Frontal cortex (tissue), 4 donors: ENCODE measurements around the gene DCAF4. TPM values are rescaled to one million over a fixed set of nuclear protein-coding genes. Genes with fewer than 3 reads are reported as not detected.
A peak's percentile ranks its signal among the peaks of the same experiment; 100 is the strongest.

Source experiments
- DNase-seq, 2 donors: peaks; one replicate each; pipeline ENCODE4 v3.0.0; 2012; ENCODE audit warnings: low spot score in 2 of 2
- FAIRE-seq: peaks from 2 replicates; lab custom pipeline; 2012; peaks lifted over from hg19 to GRCh38; lab: Jason Lieb, UNC
- total RNA-seq: library from RNA; depleted of rRNA; stranded (reverse); fragments of >200 nt; gene quantifications from one replicate; pipeline ENCODE4 v1.2.3, GENCODE V29; 2014
- donor health status: control.
- donor health status: control.
- donor health status: control.

DCAF4 gene, protein sequence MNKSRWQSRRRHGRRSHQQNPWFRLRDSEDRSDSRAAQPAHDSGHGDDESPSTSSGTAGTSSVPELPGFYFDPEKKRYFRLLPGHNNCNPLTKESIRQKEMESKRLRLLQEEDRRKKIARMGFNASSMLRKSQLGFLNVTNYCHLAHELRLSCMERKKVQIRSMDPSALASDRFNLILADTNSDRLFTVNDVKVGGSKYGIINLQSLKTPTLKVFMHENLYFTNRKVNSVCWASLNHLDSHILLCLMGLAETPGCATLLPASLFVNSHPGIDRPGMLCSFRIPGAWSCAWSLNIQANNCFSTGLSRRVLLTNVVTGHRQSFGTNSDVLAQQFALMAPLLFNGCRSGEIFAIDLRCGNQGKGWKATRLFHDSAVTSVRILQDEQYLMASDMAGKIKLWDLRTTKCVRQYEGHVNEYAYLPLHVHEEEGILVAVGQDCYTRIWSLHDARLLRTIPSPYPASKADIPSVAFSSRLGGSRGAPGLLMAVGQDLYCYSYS
- 9.4 TPM for total RNA-seq

DNA sequence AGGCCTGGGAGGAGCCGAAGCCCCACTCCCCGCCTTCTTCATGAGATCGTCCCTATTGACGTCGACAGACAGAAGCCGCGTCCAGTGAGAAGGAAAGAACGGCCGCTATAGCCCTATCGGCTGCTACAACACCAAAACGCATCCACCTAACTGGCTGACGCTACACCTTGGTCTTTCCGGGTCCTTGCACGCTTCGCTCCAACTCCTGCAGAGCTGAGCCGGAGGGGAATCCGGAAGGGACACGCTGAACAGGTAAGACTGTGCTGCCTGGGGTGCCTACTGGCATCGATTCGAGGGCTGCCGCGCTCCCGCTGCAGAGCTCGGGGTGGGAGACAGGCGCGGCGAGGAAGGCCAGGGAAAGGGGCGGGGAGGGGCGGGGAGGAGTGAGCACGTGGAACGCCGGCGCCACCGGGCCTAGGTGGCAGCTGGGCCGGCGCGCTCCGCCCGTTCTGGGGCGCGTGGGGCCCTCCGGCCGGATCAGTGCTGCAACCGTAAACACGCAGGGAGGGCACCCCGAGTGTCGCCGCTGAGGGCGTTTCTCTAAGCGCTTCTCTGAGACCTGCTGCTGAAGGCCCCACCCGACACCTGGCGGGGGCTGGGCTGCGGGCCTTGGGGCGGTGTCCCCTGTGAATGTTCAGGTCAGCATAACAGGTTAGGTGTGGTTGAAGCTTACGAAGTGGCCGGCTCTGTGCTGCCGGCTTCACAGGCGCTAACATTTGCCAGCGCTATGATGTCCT lies at the start of gene DCAF4:
DCAF4 (plus strand) TSS at position 173 of the 737 bp plus-strand sequence. CDS start 11,515 bp downstream, outside the sequence.
- no peak for FAIRE-seq
- DNase-seq: peak; percentile 97 to 99

GRCh38 chr14:72876710-72877063 lies 49.6 kb upstream of the DCAF4 start:
- DNase-seq: no peak
- no peak for FAIRE-seq

GRCh38 chr14:72878746-72879145 lies 47.5 kb upstream of the DCAF4 start:
- DNase-seq (no peak), FAIRE-seq (no peak)

GRCh38 chr14:72879431-72879830 lies 46.8 kb upstream of the DCAF4 start:
- DNase-seq (no peak), FAIRE-seq (no peak)

GRCh38 chr14:72880164-72880563 lies 46.1 kb upstream of the DCAF4 start:
- DNase-seq (no peak), FAIRE-seq (no peak)

DNA sequence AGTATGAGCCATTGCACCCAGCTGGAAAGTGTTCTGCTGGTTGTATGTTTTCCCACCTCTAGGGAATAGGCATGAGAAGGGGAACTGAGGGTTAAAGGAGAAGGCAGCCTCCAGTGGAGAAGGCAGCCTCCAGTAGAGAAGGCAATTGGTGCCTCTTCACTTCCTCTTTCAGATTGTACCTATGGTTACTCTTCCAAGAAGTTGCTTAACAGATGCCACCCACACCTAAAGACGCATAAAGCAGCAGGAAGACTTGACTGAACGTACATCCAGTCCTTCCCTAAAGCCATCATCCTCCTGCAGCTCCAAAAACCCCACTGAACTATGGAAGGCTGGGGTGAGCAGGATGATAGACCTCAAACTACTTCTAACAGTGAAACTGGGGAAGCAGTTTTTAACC lies 45.4 kb upstream of the DCAF4 start:
- no peak for DNase-seq
- no peak for FAIRE-seq

- FAIRE-seq (no peak), DNase-seq (no peak)
These were observed 44.7 kb upstream of the DCAF4 start for GRCh38 chr14:72881543-72881942.

DNA sequence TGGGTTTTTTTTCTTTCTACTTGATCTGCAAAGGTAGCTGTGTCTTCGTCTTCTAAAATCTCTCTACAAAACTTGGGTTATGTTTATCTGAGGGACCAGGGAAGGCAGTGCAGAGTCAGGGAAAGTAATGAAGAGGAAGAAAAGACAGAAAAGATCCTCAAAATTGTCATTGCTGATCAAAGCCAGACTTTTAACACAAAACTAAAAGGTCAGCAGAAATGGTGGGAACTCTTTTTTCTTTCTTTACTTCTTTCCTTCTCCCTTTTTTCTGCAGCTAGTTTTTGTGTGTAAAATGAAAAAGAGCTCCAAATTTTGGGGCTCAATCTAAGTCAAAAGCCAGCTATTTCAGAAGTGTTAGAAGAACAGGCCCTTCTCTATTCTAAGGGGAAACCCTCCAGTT lies 44.2 kb upstream of the DCAF4 start:
- no peak for DNase-seq
- no peak for FAIRE-seq

DNA sequence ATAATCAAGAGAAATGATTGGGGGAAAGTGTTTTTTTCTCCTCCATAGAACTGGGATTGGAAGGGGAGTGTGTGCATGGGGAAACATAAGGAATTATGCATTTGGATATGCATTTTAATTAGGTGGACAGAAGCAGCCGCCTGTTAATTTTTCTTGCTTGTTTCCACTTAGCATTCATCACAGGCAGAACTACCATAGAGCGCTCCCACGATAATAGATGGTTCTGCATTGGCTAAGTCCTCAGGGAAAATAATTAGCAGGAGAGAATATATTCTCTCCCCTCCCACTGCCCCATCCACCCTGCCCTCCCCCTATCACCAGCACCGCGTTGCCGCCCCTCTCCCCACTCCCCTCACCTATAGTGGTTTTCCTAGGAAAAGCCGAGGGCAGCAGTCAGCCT lies 43.8 kb upstream of the DCAF4 start:
- no peak for DNase-seq
- no peak for FAIRE-seq

- DNase-seq (no peak), FAIRE-seq (no peak)
These were observed 43.2 kb upstream of the DCAF4 start for GRCh38 chr14:72883109-72883508.

GRCh38 chr14:72883961-72884360 lies 42.3 kb upstream of the DCAF4 start:
- no peak for FAIRE-seq
- no peak for DNase-seq

GRCh38 chr14:72884386-72884785 lies 41.9 kb upstream of the DCAF4 start:
- FAIRE-seq (no peak), DNase-seq (no peak)

DNA sequence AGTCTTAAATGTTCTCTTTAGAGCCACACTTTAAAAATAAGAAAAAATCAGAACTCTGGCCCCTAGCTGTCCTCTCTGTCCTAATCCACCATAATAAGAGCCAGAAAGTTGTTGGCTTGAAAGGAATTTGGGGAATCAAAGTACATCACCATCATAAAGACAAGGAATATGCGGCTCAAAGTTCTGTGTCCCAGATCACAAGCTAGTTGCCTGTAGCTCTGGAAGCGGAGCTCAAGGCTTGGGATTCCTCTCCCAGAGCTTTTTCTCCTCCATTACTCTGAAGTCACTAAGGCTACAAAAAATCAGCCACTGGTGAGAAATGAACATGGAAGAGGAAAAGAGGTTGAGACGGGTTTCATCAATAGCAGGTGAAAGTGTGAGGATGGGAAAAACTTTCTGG lies 38.8 kb upstream of the DCAF4 start:
- DNase-seq (no peak), FAIRE-seq (no peak)

- DNase-seq (no peak), FAIRE-seq (no peak)
These were observed 38.1 kb upstream of the DCAF4 start for GRCh38 chr14:72888192-72888591.

DNA sequence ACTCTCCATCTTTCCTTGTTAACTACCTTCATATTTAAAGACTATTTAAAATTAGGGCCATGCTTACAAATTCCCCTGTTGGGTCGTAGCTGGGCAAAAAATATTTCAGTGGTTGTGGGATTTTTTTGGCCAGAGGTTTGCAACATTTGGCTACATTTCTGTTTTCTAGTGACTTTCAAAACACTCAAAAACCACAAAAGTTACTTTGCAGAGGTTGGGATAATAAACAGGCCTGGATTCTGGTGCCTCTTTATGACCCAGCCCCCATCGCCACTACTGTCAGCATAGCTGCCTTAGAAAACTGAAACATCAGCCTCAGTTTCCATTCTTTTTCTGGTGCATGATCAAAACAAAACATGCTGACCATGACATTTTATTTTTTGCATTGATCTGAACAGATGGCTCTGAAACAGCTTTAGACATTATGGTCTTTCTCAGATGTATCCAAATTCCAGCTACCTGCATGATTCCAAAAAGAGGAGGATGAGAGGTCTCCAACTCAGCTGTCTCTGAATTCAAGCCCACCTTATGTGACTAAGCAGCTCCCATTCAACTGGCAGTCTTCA lies 37.5 kb upstream of the DCAF4 start:
- no peak for DNase-seq
- FAIRE-seq: no peak

DNA sequence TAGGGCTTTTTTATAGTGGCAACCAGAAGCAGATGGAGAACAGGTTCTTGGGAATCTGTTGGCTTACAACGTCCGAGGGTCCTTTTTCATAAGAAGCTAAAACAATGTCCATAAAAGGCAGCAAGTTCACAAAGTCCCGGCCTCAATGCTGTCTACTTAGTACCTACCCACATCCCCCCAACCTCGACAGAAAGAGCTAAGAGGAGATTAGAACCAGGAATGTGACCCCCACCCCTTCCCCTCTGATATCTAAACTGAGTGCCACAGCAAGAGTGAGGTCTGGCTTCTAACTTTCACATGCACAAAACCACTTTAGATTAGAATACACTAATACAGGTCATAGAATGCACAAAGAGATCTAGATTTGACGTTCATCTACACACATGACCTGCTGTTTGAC lies 36.9 kb upstream of the DCAF4 start:
- FAIRE-seq: no peak
- DNase-seq: no peak

GRCh38 chr14:72891666-72892102 lies 34.6 kb upstream of the DCAF4 start:
- DNase-seq: peak in 1 of 2 donors; percentile 15
- FAIRE-seq: no peak

DNA sequence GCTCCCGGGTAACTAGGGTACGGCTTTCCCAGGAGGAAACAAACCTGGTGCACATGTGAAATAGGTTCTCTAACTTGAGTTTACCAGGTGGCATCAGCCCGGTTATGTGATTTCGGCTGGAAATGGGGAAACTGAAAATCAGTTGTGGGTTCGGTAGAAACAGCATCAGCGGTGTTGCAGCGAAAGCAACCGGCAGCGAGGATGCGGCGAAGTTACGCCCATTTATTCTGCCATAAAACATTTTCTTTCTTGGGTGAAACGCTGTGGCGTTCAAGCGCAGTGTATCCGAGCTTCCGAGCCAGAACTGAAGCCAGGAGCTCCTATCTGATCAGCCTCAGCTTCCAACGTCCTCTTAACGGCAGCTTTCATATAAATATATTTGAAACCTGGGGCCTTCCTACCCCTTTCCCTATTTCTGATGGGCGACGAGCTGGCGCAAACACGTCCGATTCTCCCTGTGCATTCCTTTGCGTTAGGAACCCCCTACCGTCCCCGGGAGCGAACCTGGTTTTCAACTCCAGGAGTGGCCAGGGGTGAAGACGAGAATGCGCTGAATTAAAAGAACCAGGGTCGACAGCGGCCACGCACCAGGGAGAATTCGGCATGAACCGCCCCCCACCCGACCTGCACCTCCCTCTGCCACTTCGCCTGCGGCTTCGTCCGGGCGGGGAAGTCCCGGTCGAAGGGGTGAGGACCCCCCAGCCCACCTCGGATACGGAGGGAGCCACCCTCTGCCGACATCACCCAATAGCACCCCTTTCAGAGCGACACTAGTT lies 34.0 kb upstream of the DCAF4 start:
- DNase-seq: peak; percentile 23 to 24
- no peak for FAIRE-seq

- FAIRE-seq (no peak), DNase-seq (peak; percentile 53 to 57)
These were observed 33.2 kb upstream of the DCAF4 start for GRCh38 chr14:72892879-72893635.
